Omental fat pad (tissue), 4 donors: ENCODE data around the gene RARRES2. TPM values are rescaled to one million over a fixed set of nuclear protein-coding genes. Genes with fewer than 3 reads are reported as not detected.

Source experiments
- ATAC-seq: fragments of 150-250 bp; one replicate; pipeline ENCODE4 v1.9.1; 2016; ENCODE audit warnings: mild to moderate bottlenecking, moderate library complexity; ENCODE audit not compliant: low FRiP score
- DNase-seq: peaks from one replicate; pipeline ENCODE4 v3.0.0-alpha.2; 2019; ENCODE audit warnings: low spot score
- CTCF ChIP-seq, 3 donors: fragments of 450-650 bp; IDR thresholded peaks; one replicate each; pipeline ENCODE4 v1.5.1; 2016 to 2017; ENCODE audit warnings: antibody characterized with exemption in 3 of 3, mild to moderate bottlenecking in 3 of 3, moderate library complexity in 2 of 3
- total RNA-seq, 4 donors: library from RNA; depleted of rRNA; stranded (reverse); fragments of >200 nt; gene quantifications; one replicate each; pipeline ENCODE4 v1.1.0, GENCODE V29; 2016

The RARRES2 gene
- total RNA-seq, 4 donors from 2014 or later: 93.9 to 433 (median 218) TPM

DNA sequence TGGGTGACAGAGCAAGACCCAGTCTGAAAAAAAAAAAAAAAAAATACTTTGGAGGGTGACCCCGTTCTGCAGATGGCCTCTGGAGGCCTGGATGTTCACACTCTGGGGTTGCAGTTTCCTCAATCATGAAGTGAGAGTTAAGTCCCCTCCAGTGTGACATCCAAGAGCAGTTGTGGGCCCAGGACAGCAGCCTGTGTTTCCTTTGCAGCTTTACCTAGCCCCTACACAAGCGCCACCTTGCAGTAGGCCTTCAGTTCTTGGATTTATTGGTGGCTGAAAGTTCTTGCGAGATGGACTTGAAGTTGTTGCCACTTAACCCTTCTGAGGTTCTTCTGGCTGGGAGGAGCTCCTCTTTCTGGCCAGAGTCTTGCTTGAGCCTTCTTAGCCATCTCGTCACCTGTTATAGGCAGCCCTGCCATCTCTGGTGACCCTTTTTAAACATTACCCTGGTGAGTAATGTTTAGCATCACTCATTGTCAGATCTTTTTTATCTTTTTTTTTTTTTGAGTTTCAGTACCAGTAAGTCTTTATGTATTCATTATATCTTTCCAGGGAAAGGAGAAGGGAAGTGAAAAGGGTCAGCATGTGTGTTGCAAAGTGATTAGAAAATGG is 14.7 kb downstream of the RARRES2 start:
- ATAC-seq (no peak), DNase-seq (no peak)
- no peak for TF ChIP-seq CTCF (IDR thresholded peaks at IDR 0.05)

DNA sequence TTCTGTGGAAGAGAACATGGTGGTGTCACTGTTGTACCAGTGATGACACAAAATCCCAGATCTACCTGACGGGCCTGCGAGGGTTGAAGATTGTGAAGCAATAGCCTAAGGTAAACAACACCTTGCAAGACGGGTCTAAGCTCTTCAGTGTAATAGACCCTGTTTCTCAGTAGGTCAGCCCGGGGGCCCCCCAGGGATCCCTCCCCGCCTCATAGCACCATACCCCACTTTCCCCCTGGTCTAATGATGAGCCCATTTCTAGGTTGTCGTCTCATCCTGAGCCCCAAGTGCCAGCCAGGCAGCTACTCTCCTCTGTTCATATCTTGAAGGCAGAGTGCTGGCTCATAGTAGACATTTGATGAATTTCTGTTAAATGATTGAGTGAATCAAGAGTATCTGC is 15.5 kb downstream of the RARRES2 start:
- ATAC-seq (no peak), DNase-seq (no peak)
- no peak for TF ChIP-seq CTCF (IDR thresholded peaks at IDR 0.05)

- no peak for DNase-seq
- no peak for ATAC-seq
- TF ChIP-seq CTCF (IDR thresholded peaks at IDR 0.05): no peak
Measured at GRCh38 chr7:150325110-150325611, 16.3 kb downstream of the RARRES2 start.

DNA sequence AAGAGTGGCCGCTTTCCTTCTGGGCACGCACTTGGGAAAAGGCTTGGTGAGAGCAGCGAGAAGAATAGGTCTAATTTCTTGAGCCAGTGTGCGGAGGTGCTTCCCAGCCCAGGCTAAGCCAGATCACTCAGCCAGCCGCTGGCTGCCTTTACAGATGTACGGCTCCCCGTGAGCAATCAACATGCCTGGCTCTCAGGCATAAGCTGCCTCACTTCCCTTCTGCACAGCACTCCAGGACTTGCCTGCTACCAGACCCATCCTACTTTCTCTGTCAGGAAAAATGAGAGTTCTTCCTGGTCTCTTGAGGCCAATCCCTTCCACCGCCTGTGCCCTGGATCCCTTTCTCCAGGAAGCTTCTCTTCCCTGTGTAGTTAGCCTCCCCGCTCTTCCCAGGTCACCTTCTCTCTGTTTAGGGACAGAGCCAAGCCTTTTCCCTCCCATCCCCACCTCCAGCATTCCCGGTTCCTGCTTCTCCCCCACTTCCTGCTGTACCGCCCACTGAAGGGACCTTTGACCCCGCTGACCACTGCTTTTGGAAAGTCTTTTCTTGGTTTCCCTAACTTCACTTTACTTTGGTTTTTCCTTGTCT is 17.0 kb downstream of the RARRES2 start:
- ATAC-seq (peak; percentile 49), DNase-seq (no peak)
- no peak for TF ChIP-seq CTCF (IDR thresholded peaks at IDR 0.05)

GRCh38 chr7:150323682-150324372 is 17.6 kb downstream of the RARRES2 start:
- ATAC-seq (no peak), DNase-seq (no peak)
- TF ChIP-seq CTCF (IDR thresholded peaks at IDR 0.05): no peak

DNA sequence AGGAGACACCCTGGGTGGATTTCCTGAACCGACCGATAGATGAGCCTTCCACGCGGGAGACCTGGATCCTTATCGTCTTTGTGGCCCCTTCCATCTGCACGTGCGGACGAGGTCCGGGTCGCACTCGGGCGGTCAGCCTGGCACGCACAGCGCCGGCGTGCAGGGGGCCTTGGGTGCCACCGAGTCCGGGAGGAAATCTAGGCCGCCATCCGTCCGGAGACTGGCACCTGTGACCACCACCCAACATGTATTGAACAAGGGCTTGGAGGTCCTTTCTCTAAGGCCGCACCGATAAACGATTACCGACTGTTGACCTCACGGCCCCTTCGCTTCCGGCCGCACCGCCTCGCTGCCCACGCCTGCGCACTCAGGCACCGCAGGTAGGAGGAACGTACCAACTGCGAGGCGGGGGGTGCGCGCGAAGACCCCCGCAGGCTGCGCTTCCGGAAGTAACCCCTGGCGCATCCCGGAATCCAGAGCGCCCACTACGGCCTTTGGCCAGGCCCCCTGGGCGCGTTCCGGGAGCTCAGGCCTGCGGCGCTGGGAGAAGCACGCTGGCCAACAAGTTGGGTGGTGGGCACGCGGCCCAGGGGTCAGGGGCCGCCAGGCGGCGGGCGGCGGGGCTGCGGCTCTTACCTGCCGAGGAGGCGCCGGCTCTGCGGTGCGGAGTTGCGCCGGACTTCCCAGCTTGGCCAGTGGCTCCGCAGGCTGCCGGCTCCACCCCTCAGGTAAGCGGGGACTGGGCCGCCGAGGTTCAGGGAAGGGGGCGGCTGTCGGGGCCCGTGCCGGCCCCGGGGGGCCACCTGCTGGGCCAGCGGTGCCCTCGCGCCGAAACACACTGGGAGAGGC is 18.4 kb downstream of the RARRES2 start, which contains the start of the genes ACTR3C and LRRC61:
TSS of gene ACTR3C (minus strand) at position 713 of the 849 bp plus-strand sequence. CDS start 28,249 bp downstream, outside the sequence.
TSS of gene LRRC61 (plus strand) at position 523 of the 849 bp plus-strand sequence. CDS start 13,507 bp downstream, outside the sequence.
- TF ChIP-seq CTCF (IDR thresholded peaks at IDR 0.05): no peak
- peak; percentile 56 for ATAC-seq
- no peak for DNase-seq
